Caki2 (cell line): Measurements from ENCODE around the gene NUP153. TPM values are rescaled to one million over a fixed set of nuclear protein-coding genes. Genes with fewer than 3 reads are reported as not detected.
A peak's percentile ranks its signal among the peaks of the same experiment; 100 is the strongest.
"Not testable (repeated sequence)": the region's sequence is repeated elsewhere in the genome, so short reads cannot be mapped to it uniquely, and the experiment has no call there.

ENCODE experiments used
- DNase-seq: peaks from one replicate; pipeline ENCODE4 v3.0.0-alpha.2; 2015; ENCODE audit warnings: low read depth
- in situ Hi-C: cut with HindIII; loops from 2 replicates; pipeline ENCODE4 v1.10.0; 2016; ENCODE audit warnings: low sequenced_read_pairs, low pct_unique_long_range_greater_than_20kb, mixed read lengths
- total RNA-seq: library from RNA; depleted of rRNA; stranded (reverse); fragments of >200 nt; shearing (Covaris generic); gene quantifications from 2 replicates; pipeline ENCODE4 v1.2.3, GENCODE V29; 2014; ENCODE audit warnings: low replicate concordance; rRNA removed

NUP153 gene
- 30.4 and 30.5 TPM in 2 replicates for total RNA-seq

GRCh38 chr6:17706580-17707370 is at the start of gene NUP153:
Gene NUP153 (minus strand): TSS chr6:17706925. CDS start chr6:17706387, 538 bp downstream.
- in situ Hi-C loops = no loop called here
- DNase-seq = peak; percentile 99

GRCh38 chr6:17754254-17754653 is 47.5 kb upstream of the NUP153 start:
- in situ Hi-C loops = no loop called here
- no peak for DNase-seq

GRCh38 chr6:17745324-17745723 is 38.6 kb upstream of the NUP153 start:
- in situ Hi-C loops, DNase-seq: not testable (repeated sequence)

- in situ Hi-C loops, DNase-seq: not testable (repeated sequence)
These were observed 38.1 kb upstream of the NUP153 start for GRCh38 chr6:17744757-17745308.

- no peak for DNase-seq
- in situ Hi-C loops = no loop called here
These were observed 37.5 kb upstream of the NUP153 start for GRCh38 chr6:17744019-17744756.

- in situ Hi-C loops = no loop called here
- no peak for DNase-seq
These were observed 34.8 kb upstream of the NUP153 start for GRCh38 chr6:17741507-17741906.

- no peak for DNase-seq
- in situ Hi-C loops = no loop called here
These were observed 34.0 kb upstream of the NUP153 start for GRCh38 chr6:17740559-17741220.

- in situ Hi-C loops = no loop called here
- DNase-seq = no peak
These were observed 31.1 kb upstream of the NUP153 start for GRCh38 chr6:17737704-17738252.

- in situ Hi-C loops = not testable (repeated sequence)
These were observed 28.6 kb upstream of the NUP153 start for GRCh38 chr6:17735311-17735710.

GRCh38 chr6:17730078-17730704 is 23.5 kb upstream of the NUP153 start:
- in situ Hi-C loops = no loop called here
- no peak for DNase-seq

More at GRCh38 chr6:17735311-17735710, 28.6 kb upstream of the NUP153 start:
- not testable (repeated sequence) for DNase-seq

GRCh38 chr6:17729223-17730077 is 22.7 kb upstream of the NUP153 start:
- DNase-seq = no peak
- in situ Hi-C loops = no loop called here

- in situ Hi-C loops = no loop called here
- DNase-seq = no peak
These were observed 22.0 kb upstream of the NUP153 start for GRCh38 chr6:17728551-17729222.

GRCh38 chr6:17725083-17725482 is 18.4 kb upstream of the NUP153 start:
- in situ Hi-C loops = no loop called here
- DNase-seq = no peak

GRCh38 chr6:17724341-17724740 is 17.6 kb upstream of the NUP153 start:
- in situ Hi-C loops = no loop called here
- no peak for DNase-seq

- DNase-seq = no peak
- in situ Hi-C loops = no loop called here
These were observed 14.9 kb upstream of the NUP153 start for GRCh38 chr6:17721671-17722070.

GRCh38 chr6:17719323-17720041 is 12.8 kb upstream of the NUP153 start:
- in situ Hi-C loops = no loop called here
- DNase-seq = no peak
